Cortex of kidney (tissue), 1 donor: ENCODE data around the gene ODC1.
"Not testable (repeated sequence)": the region's sequence is repeated elsewhere in the genome, so short reads cannot be mapped to it uniquely, and the experiment has no call there.

ENCODE experiments used
- DNase-seq: peaks from one replicate; lab custom pipeline; 2025; lab: John Stamatoyannopoulos, UW

Gene ODC1

GRCh38 chr2:10447895-10448575 lies at the start of gene ODC1:
TSS of gene ODC1 (minus strand) at chr2:10448327. CDS start at chr2:10445032, 3,295 bp downstream.
- no peak for DNase-seq

GRCh38 chr2:10497797-10498251 lies 49.7 kb upstream of the ODC1 start:
- DNase-seq: no peak

- DNase-seq: no peak
Measured at GRCh38 chr2:10495988-10496313, 47.8 kb upstream of the ODC1 start.

GRCh38 chr2:10495311-10495987 lies 47.3 kb upstream of the ODC1 start:
- no peak for DNase-seq

GRCh38 chr2:10494351-10495066 lies 46.4 kb upstream of the ODC1 start:
- no peak for DNase-seq

- no peak for DNase-seq
Measured at GRCh38 chr2:10493634-10494281, 45.6 kb upstream of the ODC1 start.

- no peak for DNase-seq
Measured at GRCh38 chr2:10493075-10493633, 45.0 kb upstream of the ODC1 start.

- DNase-seq: no peak
Measured at GRCh38 chr2:10490806-10491291, 42.7 kb upstream of the ODC1 start.

GRCh38 chr2:10489842-10490555 lies 41.9 kb upstream of the ODC1 start:
- no peak for DNase-seq

- DNase-seq: not testable (repeated sequence)
Measured at GRCh38 chr2:10488142-10488541, 40.0 kb upstream of the ODC1 start.

- not testable (repeated sequence) for DNase-seq
Measured at GRCh38 chr2:10487741-10488104, 39.6 kb upstream of the ODC1 start.

- DNase-seq: no peak
Measured at GRCh38 chr2:10487081-10487740, 39.1 kb upstream of the ODC1 start.

- DNase-seq: no peak
Measured at GRCh38 chr2:10486601-10487079, 38.5 kb upstream of the ODC1 start.

- no peak for DNase-seq
Measured at GRCh38 chr2:10486091-10486490, 38.0 kb upstream of the ODC1 start.

- DNase-seq: no peak
Measured at GRCh38 chr2:10482913-10483312, 34.8 kb upstream of the ODC1 start.

- no peak for DNase-seq
Measured at GRCh38 chr2:10482460-10482859, 34.3 kb upstream of the ODC1 start.

GRCh38 chr2:10481666-10482157 lies 33.6 kb upstream of the ODC1 start:
- DNase-seq: no peak

GRCh38 chr2:10481055-10481665 lies 33.0 kb upstream of the ODC1 start:
- DNase-seq: no peak

GRCh38 chr2:10480359-10480949 lies 32.3 kb upstream of the ODC1 start:
- DNase-seq: no peak

- DNase-seq: no peak
Measured at GRCh38 chr2:10478916-10479315, 30.8 kb upstream of the ODC1 start.
